ENCODE data around the gene SCAPER.

The SCAPER gene

DNA sequence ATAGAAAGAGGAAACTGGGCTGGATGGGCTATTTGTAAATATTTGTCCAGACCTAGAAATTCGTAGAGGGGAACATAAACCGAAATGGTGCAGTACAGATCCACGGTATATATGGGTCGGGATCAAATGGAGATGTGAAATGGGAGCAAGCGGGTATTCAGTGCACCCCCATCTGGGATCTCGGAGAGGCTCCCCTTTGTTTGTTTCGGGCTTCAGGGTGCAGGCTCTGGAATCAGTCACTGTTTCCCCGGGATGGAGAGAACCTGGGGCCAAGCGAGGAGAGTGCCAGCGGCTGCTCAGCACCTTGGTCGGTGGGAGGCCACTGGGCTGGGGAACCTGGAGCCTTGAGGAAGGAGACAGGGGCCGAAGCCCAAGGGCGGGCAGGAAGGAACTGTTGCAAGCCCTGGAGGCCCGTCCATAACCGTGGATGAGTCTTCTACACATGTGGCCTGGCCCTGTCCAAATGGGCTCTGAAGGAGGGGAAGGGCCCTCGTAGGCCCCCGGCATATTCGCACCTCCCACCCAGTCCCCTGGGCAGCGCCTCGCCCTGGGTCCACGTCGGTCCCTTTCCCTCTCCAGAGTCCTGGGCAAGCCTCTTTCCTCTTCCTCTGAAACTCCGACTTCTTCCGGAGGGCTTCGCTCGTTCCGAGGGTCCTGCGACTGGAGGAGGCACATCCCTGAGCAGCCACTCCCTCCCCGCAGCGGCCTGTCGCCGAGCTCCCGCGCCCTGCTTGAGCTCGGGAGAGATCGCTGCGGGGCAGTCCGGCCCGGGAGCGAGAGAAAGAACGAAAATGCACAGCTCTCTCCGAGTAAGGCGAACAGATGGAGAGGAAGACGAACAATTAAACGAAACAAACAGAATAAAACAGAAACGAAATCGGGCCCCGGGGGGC lies 565.6 kb downstream of the SCAPER start:
- no peak for DNase-seq (ENCODE audit: low read depth)

DNA sequence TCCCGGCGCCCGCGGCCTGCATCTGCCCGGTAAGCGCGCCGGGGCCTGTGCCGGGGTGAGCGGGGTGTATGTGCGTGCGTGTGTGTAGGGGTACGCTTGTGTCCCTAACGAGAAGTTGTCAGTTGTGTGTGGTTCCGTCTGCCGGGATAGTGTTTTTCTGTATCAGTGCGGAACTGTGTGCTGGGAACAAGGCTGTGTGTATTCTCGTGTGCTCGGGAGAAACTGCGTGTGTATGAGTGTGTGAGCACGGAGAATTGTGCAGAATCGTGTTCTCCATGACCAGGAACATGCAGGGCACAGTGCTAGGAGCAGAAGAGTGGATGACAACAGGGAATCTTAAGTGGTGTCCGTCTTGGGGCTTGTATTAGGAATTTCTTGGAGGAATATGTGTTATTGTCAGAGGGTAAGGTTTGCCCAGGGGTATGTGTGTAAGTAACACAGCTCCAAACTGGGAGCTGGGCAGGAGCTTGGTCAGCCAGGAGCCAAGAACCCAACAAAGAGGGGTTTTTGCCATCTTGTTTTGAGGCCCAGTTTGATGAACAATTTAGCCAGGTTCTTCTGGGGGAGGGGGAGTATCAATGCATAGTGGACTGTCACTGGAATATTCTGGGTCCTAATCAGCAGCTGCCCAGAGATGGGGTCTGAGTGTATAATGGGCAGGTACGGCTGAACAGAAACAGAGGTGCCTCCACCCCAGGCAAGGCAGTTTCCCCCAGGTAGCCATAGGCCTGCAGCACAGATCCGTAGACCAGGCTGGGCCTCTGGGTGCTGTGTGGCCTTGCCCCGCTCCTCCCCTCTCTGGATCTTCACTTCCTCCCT lies 566.4 kb downstream of the SCAPER start:
- no peak for DNase-seq (ENCODE audit: low read depth)

DNA sequence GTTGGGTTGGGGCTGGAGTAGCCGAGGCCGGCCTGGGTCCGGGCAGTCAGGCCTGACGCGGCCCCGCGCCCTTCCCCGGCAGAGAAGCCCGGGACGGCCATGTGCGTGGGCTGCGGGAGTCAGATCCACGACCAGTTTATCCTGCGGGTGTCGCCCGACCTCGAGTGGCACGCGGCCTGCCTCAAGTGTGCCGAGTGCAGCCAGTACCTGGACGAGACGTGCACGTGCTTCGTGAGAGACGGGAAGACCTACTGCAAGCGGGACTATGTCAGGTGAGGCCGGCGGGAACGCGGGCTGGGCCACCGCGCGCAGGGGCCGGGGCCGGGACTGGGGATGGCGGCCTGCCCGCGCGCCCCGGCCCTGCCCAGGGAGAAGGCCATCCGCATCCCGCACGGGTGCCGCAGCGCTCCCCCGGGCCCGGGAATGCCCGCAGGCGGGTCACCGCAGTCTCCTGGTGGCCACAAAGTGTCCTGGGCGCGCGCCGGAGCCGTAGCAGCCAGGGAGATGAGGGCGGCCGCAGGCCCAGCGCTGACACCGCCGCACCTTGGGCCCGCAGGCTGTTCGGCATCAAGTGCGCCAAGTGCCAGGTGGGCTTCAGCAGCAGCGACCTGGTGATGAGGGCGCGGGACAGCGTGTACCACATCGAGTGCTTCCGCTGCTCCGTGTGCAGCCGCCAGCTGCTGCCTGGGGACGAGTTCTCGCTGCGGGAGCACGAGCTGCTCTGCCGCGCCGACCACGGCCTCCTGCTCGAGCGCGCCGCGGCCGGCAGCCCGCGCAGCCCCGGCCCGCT lies 567.2 kb downstream of the SCAPER start:
- no peak for DNase-seq (ENCODE audit: low read depth)

DNA sequence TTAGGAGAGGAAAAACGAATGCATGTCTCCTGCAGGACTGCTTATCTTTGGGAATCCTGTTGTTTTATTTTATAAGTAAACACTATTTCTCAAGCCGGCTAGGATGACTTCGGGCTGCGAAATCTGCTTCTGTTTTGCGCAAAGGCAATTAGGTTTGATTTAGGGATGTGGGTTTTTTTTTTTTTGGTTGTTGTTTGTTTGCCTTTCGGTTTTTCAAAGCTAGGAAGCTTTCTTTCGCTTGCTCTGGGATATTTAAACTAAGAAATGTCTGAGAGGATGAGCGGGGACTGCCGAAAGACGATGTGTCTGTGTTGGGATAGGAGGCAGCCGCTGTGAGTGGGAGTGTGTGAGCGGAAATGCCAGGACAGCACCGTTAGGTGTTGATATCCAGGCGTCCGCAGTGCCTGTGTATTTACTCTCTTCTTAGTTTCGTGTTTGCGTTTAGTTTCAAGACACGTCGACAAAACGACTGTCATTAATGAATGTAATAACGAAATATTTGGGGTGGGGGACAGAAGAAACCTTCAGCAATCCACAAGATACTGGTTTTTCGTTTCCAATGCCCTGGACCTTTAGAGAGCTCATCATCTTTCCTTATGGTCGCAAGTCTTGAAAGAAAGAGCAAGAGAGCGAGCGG lies 568.0 kb downstream of the SCAPER start:
- DNase-seq (ENCODE audit: low read depth), result no peak

DNA sequence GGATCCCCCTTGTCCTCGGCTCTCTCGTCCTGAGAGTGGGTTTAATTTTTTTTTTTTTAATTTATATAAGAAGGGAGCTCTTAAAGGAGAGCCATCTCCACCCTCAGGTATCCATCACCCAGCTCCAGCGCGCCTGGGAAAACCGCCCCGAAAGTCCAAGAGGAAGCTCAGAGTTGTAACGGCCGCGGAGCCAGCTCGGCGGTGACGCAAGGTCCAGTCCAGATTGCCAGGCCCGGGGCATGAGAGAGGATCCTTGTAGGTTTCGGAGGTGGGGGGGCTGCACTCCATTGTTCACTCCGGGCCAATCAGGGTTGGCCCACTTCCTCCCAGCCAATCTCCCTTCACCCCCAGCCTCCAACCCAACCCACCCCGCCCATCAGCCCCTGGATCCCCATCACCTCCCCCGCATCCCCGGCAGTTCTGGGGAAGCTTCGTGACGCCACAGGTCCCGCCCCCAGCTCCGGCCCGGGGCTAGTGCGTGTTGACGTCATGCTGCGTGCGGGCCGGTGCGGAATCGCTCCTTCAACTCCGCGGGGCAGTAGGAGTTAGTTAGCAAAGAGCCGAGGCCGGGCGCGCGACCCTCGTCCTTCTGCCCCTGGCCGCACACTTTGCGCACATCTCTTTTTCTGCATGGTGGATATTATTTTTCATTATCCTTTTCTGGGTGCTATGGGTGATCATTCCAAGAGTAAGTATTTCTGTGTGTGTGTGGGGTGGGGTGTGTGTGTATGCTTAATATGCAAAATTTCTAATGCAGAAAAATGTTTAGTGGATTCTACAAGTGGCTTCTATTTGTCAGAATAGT lies 568.7 kb downstream of the SCAPER start, which contains the start of gene ISL2:
Gene ISL2, plus strand, starts transcription at position 520 of the 805 bp plus-strand sequence. Its CDS starts 111 bp downstream, at position 631.
- DNase-seq (ENCODE audit: low read depth), result no peak

DNA sequence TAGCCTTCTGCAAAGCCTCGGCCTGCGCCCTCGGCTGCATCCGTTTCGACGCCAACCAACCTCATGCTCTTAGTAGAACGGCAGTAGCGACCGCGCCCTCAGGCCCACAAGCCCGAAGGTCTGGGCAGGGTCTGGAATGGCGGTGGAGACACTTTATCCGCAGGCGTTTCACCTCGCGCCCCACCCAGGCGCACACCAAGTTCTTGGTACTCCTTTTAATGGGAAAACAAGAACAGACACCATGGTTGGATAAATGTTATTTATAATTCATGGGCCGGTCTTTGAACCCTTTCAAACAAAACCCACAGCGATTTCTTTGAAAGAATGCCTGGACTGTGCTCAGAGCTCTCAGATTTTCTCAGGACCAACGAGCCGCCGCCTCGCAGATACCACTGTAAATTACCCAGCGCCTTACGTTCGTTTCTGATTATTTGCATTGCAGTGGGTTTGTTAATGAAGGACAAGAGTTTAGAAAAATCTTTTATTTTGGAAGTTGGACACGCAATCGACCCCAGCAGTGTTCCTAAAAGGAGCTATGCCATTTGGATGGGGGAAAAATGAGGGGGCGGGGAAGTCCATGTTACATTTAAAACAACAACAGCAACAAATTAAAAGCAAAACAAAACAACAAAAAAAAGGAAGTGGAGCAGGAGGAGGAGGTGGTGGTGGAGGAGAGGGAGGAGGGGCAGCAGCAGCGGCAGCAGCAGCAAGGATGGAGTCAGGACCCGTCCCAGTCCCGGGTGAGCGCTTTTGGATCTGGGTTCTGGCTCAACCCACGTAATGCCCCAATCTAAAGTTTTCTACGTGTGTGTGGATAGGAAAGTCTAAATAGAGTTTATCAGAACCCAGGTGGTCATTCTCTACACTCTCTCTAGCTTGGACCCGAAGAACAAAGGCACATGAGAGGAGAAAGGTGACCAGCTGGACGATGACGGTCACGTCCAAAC lies 569.6 kb downstream of the SCAPER start:
- no peak for DNase-seq (ENCODE audit: low read depth)

DNA sequence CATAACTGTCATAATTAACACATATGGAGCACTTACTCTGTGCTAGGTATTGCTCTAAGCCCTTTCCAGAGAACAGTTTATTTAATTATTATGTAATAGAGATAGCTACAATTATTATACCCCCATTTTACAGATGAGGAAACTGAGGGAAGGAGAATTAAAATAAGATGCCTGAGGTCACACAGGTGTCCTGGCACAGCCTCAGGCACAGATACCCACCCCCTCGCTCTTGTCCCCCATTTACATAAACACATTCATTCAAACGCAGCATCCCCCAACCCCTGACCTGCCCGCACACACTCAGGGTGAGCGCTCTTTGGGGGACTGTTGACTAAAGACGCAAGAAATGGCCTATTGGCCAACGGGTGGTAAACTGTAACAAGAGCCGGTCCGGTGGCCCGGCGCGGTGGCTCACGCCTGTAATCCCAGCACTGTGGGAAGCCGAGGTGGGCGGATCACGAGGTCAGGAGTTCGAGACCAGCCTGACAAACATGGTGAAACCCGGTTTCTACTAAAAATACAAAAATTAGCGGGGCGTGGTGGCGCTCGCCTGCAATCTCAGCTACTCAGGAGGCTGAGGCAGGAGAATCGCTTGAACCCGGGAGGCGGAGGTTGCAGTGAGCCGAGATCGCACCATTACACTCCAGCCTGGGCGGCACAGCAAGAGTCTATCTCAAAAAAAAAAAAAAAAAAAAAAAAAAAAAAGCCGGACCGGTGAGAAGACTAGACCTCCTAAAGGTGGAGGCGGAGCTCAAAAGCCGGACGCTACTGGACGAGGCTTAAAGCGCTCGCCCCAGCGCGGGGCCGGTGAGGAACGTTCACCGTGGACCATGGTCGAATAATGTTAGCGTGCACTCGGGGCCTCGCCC lies 570.5 kb downstream of the SCAPER start:
- no peak for DNase-seq (ENCODE audit: low read depth)

DNA sequence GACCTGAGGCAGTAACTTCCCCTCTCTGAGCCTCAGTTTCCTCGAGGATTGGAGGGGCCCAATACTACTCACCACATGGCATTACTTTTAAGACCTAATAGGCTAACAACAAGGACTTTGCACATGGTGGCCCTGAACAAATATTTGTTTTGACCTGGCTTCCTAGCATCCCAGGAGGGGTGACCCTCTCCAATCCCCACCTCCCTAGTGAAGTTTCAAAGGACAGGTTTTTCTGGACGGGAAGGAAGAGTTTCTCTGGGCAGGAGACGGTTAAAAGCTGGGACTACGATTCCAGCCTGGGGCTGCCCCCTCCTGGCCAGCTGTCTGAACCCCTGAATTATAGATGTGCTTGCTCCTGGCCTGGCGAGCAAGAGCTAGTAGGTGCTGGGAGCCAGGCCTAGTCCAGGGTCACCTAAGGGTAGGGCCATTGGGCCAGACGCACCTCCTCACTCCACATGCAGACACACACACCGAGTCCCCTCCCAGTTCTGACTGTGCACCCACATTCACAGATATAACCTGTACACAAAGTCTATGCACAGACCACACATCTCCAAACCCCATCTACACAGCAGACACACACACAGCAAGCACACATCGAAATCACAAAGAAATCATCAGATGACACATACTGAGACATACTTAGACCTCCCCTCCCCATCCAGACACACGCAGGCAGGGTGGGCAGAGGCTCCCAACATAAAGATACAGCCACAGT lies 571.3 kb downstream of the SCAPER start:
- DNase-seq (ENCODE audit: low read depth), result no peak

DNA sequence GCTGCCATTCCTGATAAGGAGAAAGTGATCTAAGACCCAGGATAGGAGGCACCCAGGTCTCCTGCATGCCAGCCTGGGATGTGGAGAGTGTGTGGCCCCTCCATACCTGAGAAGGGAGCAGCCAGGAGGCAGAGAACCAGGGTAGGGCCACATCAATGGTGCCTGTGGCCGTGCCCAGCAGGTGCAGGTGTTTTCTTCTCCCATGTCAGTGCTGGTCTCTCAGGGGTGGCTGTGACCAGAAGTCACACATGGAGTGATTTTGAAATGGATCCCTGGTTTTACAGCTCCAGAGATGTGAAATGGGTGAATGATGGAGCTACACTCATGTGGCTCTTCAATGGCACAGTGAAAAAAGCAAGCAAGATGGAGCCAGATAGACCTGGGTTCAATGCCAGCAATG lies 571.8 kb downstream of the SCAPER start:
- DNase-seq (ENCODE audit: low read depth), result no peak

DNA sequence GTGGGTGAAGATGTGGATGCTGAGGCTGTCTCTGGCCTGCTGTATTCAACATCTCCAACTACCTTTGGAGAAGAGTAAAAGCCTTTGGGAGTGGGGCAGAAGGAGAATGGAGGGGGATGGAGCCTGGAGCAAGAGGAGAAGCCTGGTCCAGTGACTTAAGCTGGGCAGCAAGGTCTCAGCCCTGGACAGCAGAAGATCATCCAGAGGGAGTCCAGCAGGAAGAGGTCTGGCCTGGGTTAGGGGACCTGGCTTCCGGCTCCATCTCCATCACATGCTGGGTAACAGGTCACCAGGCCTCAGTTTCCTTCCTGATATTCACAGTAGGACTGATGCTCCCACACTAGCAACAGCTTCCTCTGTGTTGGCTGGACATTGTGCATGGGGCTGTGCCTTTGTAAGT lies 572.3 kb downstream of the SCAPER start:
- no peak for DNase-seq (ENCODE audit: low read depth)

DNA sequence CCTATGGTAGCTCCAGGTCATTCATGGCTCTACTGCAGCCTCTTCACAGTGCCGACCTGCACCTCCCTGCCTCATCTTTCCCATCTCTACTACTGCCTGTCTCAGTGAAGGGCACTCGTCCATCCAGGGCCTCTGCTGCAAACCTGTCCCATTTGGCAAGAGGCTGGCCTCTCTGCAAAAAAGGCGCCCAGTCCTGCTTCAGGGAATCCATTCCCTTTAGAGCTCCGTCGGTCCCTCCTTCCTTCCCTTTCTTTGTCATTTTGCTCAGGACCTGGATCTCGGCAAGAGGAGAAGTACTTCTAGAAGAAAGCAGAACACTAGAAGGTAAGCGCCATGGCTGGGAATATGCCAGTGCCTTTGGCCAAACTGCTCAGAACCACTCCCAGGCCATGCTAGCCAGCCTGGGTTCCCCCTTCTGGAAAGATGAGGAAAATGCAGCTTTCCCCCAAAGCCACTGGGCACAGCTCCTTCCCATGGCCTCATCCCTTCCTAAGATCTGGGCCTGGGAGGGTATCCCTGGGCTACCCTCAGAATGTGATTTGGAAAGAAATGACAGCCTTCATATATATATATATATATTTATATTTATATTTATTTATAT lies 575.0 kb downstream of the SCAPER start:
- no peak for DNase-seq (ENCODE audit: low read depth)

DNA sequence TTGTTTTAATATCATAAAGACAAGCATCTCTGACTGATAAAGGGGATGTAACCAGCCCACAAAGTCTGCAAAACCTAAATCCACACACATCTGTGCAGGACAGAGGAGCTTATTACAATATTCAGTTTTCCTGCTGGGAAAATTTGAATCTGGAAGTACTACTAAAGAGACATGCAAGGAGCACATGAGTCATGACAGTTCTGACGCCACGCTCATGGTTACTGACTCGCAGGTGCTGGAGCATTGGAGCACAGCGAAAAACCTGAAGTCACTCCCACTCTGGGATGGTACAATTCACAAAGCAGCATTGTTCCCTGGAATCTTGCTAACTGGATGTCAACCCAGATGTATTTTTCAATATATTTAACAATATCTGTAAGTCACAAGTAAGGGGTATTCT lies 576.2 kb downstream of the SCAPER start:
- no peak for DNase-seq (ENCODE audit: low read depth)

DNA sequence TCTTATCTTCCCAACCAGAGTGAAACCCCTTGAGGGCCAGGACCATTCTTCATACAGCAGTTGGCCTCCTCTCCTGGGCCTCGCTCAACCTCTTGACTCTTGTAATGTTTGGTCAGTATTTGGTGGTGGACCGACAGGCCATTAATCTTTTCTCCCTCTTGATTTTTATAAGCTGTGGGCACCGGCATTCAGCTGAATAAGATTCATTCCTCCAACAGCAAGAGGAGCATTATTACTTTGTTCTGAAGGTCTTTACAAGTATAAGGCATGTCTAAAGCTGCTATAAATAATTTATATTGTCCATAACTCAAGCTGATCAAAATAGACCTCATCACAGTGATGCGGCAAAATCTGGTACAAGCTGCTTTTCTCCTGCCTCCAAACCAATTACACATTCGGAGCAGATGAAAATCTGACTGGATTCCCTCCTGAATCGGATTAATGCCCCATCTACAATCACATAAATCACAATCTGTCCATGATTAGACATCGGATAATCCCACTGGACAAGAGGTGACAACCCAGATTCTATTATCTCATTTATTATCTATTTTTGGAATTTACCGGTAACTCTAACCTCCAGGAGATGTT lies 576.9 kb downstream of the SCAPER start:
- no peak for DNase-seq (ENCODE audit: low read depth)

DNA sequence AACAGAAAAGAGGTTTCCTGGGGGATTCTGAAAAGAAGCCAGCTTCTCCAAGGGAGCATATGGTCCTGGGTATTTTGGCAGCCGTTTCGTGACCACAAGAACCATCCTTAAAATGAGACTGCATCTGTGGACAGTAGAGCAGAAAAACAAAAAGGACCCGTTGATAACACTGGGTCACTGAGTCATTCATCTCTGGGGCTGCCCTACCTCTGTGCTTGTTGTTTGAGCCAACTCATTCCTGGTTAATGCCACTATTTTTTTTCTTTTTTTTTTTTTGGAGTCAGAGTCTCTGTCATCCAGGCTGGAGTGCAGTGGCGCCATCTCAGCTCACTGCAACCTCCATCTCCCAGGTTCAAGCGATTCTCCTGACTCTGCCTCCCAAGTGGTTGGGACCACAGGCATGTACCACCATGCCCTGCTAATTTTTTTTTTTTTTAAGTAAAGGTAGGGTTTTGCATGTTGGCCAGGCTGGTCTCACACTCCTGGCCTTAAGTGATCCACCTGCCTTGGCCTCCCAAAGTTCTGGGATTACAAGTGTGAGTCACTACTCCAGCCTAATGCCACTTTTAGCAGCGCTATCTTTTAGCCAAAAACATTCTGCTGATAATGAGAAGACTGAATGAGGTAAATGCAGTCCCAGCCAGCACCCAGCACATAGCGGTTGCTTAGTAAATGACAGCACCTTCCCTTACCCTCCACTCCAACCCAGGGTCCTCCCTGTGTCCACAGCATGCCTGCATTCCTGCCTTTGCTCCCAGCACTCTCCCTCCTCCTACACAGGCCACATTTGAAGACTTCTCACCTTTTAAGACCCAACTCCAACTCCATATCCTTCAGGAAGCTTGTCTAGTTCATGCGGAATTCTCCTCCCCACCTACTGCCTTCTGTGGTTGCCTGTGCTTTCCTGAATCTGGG lies 577.7 kb downstream of the SCAPER start:
- no peak for DNase-seq (ENCODE audit: low read depth)

DNA sequence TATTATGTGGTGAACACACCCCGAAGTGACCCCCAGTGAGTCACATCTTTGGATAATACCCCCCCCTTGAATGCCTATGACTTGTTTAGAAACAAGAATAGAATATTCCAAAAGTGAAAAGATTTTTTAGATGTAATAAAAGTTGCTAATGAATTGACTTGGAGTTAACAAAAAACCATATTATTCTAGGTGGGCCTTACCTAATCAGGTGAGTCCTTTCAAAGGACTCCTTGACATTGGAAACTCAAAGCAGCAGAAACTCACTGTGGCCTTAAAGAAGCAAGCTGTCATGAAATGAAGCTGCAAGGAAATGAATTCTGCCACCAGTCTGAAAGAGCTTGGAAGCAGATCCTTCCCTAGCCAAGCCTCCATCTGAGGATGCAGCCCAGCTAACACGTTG lies 579.4 kb downstream of the SCAPER start:
- DNase-seq (ENCODE audit: low read depth), result no peak

DNA sequence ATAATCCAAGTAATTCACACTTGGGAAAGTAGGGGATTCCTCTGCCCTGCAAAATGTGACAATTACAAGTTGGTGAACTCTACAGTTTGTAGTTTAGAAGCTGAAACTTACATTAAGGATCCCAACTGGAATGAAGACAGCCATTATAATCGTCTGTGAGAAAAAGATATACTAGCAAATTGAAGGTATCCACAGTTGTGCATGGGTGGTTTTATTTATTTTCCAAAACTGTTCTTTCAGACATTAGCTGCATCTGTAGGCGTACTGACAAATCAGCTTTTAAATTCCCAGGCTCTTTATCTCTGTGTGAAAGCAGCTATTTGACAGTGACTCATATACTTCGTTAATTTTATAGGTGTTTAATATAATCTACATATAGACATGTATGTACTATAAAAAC lies 581.1 kb downstream of the SCAPER start:
- DNase-seq (ENCODE audit: low read depth), result no peak
